HCT116 (cell line): Measurements from ENCODE around the gene SEPTIN12. TPM values are rescaled to one million over a fixed set of nuclear protein-coding genes. Genes with fewer than 3 reads are reported as not detected.

Experiments
- ATAC-seq: fragments of 200-7000 bp; cut with Tn5 transposase; 2 replicates; pipeline ENCODE4 v1.9.1; 2020; ENCODE audit warnings: mild to moderate bottlenecking, moderate library complexity
- BruUV-seq: library from RNA; stranded (reverse); fragments of 400-500 nt; replicated peaks from 2 replicates; lab custom pipeline; 2021; lab: Mats Ljungman, UMichigan
- CTCF ChIA-PET: fragments of 300-600 bp; sonication (Branson Sonifier 250); formaldehyde crosslinking; loops from one replicate; lab custom pipeline; 2021; ENCODE audit warnings: antibody characterized with exemption; lab: Charles Lee
- POLR2A ChIA-PET: fragments of 300-600, 350-600 bp; sonication (Branson Sonifier 250); formaldehyde crosslinking; loops from one replicate; lab custom pipeline; 2021; ENCODE audit warnings: antibody characterized with exemption; lab: Charles Lee
- RAD21 ChIA-PET, 2 experiments: fragments of 300-600 bp; sonication (Branson Sonifier 250); formaldehyde crosslinking; loops; one replicate each; lab custom pipeline; 2023; ENCODE audit warnings: low total read pairs in 2 of 2; ENCODE audit not compliant: uncharacterized antibody in 2 of 2, unreplicated experiment in 2 of 2, low non-redundant PET in 1 of 2; lab: Charles Lee
- DNase-seq: peaks from one replicate; pipeline ENCODE4 v3.0.0-alpha.2; 2010; ENCODE audit warnings: low read depth, low spot score
- H2AFZ ChIP-seq: fragments of 200-600 bp; shearing (Covaris generic), sonication (generic); 2 replicates; pipeline ENCODE4 v1.6.1; 2017; ENCODE audit warnings: low read depth, mixed run types, mixed read lengths, antibody characterized with exemption, low read length; ENCODE audit not compliant: poor library complexity, severe bottlenecking
- H3K27ac ChIP-seq: 2 replicates; pipeline ENCODE4 v1.5.1; 2012; ENCODE audit warnings: low read depth, low read length
- H3K27me3 ChIP-seq: fragments of 200-600 bp; sonication (generic); 2 replicates; pipeline ENCODE4 v1.6.1; 2016; ENCODE audit warnings: mixed run types, low read length, mixed read lengths; ENCODE audit not compliant: insufficient read depth
- H3K36me3 ChIP-seq, 2 experiments: fragments of 200-500 bp in 1 of 2; fragments of 200-600 bp in 1 of 2; sonication (Bioruptor generic) in 1 of 2; sonication (generic) in 1 of 2; 2 replicates each; pipeline versions ENCODE4 v1.5.1 to v1.6.1; 2014 to 2016; ENCODE audit warnings: low read length in 2 of 2, inconsistent platforms in 1 of 2, mixed read lengths in 1 of 2, mixed run types in 1 of 2; ENCODE audit not compliant: insufficient read depth in 2 of 2, control insufficient read depth in 1 of 2
- H3K4me1 ChIP-seq, 2 experiments: fragments of 200-600 bp in 1 of 2; sonication (generic) in 1 of 2; 2 replicates each; pipeline versions ENCODE4 v1.5.1 to v1.6.1; 2012 to 2017; ENCODE audit warnings: low read length in 2 of 2, inconsistent platforms in 1 of 2, mild to moderate bottlenecking in 1 of 2, mixed read lengths in 1 of 2, mixed run types in 1 of 2, moderate library complexity in 1 of 2; ENCODE audit not compliant: insufficient read depth in 2 of 2, control insufficient read depth in 1 of 2
- H3K4me2 ChIP-seq: fragments of 200-600 bp; sonication (generic); 2 replicates; pipeline ENCODE4 v1.6.1; 2017; ENCODE audit warnings: mixed run types, low read length, mixed read lengths
- H3K4me3 ChIP-seq, 2 experiments: fragments of 200-600 bp in 1 of 2; sonication (generic) in 1 of 2; replicated peaks in 1 of 2; 2 replicates each; pipeline ENCODE4 v1.5.1; 2011 to 2016; ENCODE audit warnings: low read length in 2 of 2, control low read depth in 1 of 2, low read depth in 1 of 2, mild to moderate bottlenecking in 1 of 2, mixed read lengths in 1 of 2, mixed run types in 1 of 2
- H3K79me2 ChIP-seq: fragments of 200-600 bp; sonication (generic); 2 replicates; pipeline ENCODE4 v1.6.1; 2017; ENCODE audit warnings: mild to moderate bottlenecking, mixed run types, low read length, moderate library complexity, mixed read lengths; ENCODE audit not compliant: insufficient read depth
- H3K9ac ChIP-seq: fragments of 200-600 bp; sonication (generic); 2 replicates; pipeline ENCODE4 v1.6.1; 2016; ENCODE audit warnings: low read length, mixed read lengths
- H3K9me2 ChIP-seq: fragments of 200-600 bp; sonication (generic), shearing (Covaris generic); 2 replicates; pipeline ENCODE4 v1.6.1; 2017; ENCODE audit warnings: mixed run types, mild to moderate bottlenecking, moderate library complexity; ENCODE audit not compliant: insufficient read depth
- H3K9me3 ChIP-seq, 2 experiments: fragments of 200-500 bp in 1 of 2; fragments of 200-600 bp in 1 of 2; sonication (Bioruptor generic) in 1 of 2; sonication (generic) in 1 of 2; 2 replicates each; pipeline ENCODE4 v1.6.1; 2014 to 2017; ENCODE audit warnings: low read length in 2 of 2, mixed read lengths in 2 of 2, inconsistent platforms in 1 of 2, low read depth in 1 of 2, mild to moderate bottlenecking in 1 of 2, mixed run types in 1 of 2, moderate library complexity in 1 of 2; ENCODE audit not compliant: control insufficient read depth in 1 of 2, insufficient read depth in 1 of 2
- H4K20me1 ChIP-seq: fragments of 200-600 bp; sonication (generic), shearing (Covaris generic); 2 replicates; pipeline ENCODE4 v1.6.1; 2017; ENCODE audit warnings: mixed run types, mild to moderate bottlenecking, moderate library complexity; ENCODE audit not compliant: insufficient read depth
- EGR1 ChIP-seq: IDR thresholded peaks from 2 replicates; pipeline ENCODE4 v1.6.1; 2012; ENCODE audit warnings: low read depth
- ELF1 ChIP-seq: IDR thresholded peaks from 2 replicates; pipeline ENCODE4 v1.6.1; 2012; ENCODE audit warnings: low read depth, borderline replicate concordance
- EZH2 ChIP-seq: fragments of 200-600 bp; sonication (generic); IDR thresholded peaks from 2 replicates; pipeline ENCODE4 v1.6.1; 2017; ENCODE audit warnings: antibody characterized with exemption, mixed run types
- FOSL1 ChIP-seq: IDR thresholded peaks from 2 replicates; pipeline ENCODE4 v1.6.1; 2012; ENCODE audit warnings: low read depth
- POLR2A ChIP-seq: IDR thresholded peaks from 2 replicates; pipeline ENCODE4 v1.7.0; 2011; ENCODE audit warnings: borderline replicate concordance; ENCODE audit not compliant: insufficient read depth, insufficient read length; ENCODE audit errors: extremely low read depth
- POLR2AphosphoS5 ChIP-seq: IDR thresholded peaks from 2 replicates; pipeline ENCODE4 v1.6.1; 2011; ENCODE audit warnings: mild to moderate bottlenecking, low read depth, low read length, moderate library complexity
- RAD21 ChIP-seq: IDR thresholded peaks from 2 replicates; pipeline ENCODE4 v1.6.1; 2012; ENCODE audit warnings: low read depth, mild to moderate bottlenecking
- SIN3A ChIP-seq: IDR thresholded peaks from 2 replicates; pipeline ENCODE4 v1.6.1; 2012; ENCODE audit warnings: low read depth
- TCF7L2 ChIP-seq: IDR thresholded peaks from 2 replicates; pipeline ENCODE4 v1.7.0; 2011; ENCODE audit warnings: borderline replicate concordance, inconsistent platforms; ENCODE audit not compliant: insufficient read depth, insufficient read length; ENCODE audit errors: extremely low read depth
- YY1 ChIP-seq: IDR thresholded peaks from 2 replicates; pipeline ENCODE4 v1.6.1; 2011; ENCODE audit warnings: low read length, low read depth, moderate library complexity, mild to moderate bottlenecking; ENCODE audit not compliant: insufficient replicate concordance; ENCODE audit errors: extremely low read depth
- ZNF274 ChIP-seq: fragments of 200-500 bp; sonication (Bioruptor generic); IDR thresholded peaks from 2 replicates; pipeline ENCODE4 v1.6.1; 2014; ENCODE audit warnings: mild to moderate bottlenecking, low read depth, low read length, inconsistent platforms
- intact Hi-C: fragments of 100-400 bp; cut with micrococcal nuclease; formaldehyde crosslinking; loops from 2 replicates; pipeline ENCODE4 v1.10.0; 2022
- total RNA-seq: library from RNA; stranded (reverse); gene quantifications from one replicate; pipeline ENCODE4 v1.2.1, GENCODE V29; 2021; ENCODE audit not compliant: unreplicated experiment
- TF ChIP-seq, protein P1 (sequence below): IDR thresholded peaks from 2 replicates; pipeline ENCODE4 v1.6.1; 2011; ENCODE audit warnings: mild to moderate bottlenecking, low read length, moderate library complexity; ENCODE audit not compliant: insufficient replicate concordance; ENCODE audit errors: extremely low read depth
- TF ChIP-seq, protein P2 (sequence below), 3 experiments: fragments of 200-600 bp in 1 of 3; sonication (generic) in 1 of 3; IDR thresholded peaks in 2 of 3; conservative IDR thresholded peaks in 1 of 3; 2 replicates each; pipeline ENCODE4 v1.5.1; 2012 to 2017; ENCODE audit warnings: low read depth in 2 of 3, low read length in 2 of 3, antibody characterized with exemption in 1 of 3, borderline replicate concordance in 1 of 3, control low read depth in 1 of 3, mild to moderate bottlenecking in 1 of 3, mixed read lengths in 1 of 3, mixed run types in 1 of 3, moderate library complexity in 1 of 3; ENCODE audit not compliant: insufficient read depth in 1 of 3

Gene SEPTIN12
- total RNA-seq, 1 experiment from 2014 or later = not detected

- TF ChIP-seq YY1 = no peak
These were observed 13.2 kb upstream of the SEPTIN12 start (continued) for GRCh38 chr16:4801051-4801961.

DNA sequence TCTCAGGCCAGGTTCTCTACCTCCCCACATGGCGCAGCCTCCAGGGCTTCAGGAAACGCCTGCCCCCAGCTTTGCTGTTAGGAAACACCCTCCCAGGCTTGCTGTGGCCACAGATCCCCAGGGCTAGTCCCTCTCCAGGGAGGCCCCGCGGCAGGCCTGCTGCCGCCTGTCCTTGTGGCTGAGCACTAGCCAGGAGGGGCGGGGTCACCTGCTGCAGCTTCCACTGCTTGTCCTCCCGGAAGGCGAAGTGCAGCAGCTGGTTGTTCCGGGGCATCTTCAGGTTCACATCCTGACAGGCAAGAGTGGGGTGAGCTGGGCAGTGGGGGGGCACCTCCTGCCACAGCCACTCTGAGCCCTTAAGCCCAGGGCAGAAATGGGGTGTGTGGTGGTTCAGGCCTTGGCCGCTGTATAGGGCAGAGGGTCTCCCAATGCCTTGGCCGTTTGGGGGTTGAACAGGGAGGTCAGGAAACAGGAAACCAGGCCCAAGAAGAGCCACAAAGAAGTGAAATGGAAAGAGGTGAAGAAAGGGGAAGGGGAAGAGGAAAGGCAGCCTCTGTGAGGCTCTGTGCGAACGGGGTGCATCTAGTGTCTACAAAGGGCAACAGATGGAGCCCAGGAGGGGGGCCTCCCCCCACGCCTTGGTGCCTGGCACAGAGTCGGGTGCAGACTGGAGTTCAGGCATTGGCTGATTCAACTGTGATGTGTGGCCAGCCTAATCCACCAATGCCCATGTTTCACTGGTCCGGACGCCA lies 12.3 kb upstream of the SEPTIN12 start:
- peaks cover 14 to 20% of the 10 kb centered on the region in 2 experiments for H3K4me1 ChIP-seq
- peaks cover 3 to 6% of the 10 kb centered on the region in 2 experiments; a peak in 2 of 4 replicates for H3K36me3 ChIP-seq
- no TSS peak for BruUV-seq
- CTCF ChIA-PET = no interaction called here
- no peak overlapping the region for H3K9ac ChIP-seq
- no peaks in the 10 kb centered on the region for H4K20me1 ChIP-seq
- POLR2A ChIA-PET = no interaction called here
- no peaks in the 10 kb centered on the region for H3K79me2 ChIP-seq
- H3K27me3 ChIP-seq = no peaks in the 10 kb centered on the region
- TF ChIP-seq POLR2A (no peak), ZNF274 (no peak), RAD21 (no peak), EGR1 (no peak), EZH2 (no peak), TCF7L2 (no peak), ELF1 (no peak), POLR2AphosphoS5 (no peak), SIN3A (no peak), FOSL1 (no peak)
- TF ChIP-seq, protein P1, sequence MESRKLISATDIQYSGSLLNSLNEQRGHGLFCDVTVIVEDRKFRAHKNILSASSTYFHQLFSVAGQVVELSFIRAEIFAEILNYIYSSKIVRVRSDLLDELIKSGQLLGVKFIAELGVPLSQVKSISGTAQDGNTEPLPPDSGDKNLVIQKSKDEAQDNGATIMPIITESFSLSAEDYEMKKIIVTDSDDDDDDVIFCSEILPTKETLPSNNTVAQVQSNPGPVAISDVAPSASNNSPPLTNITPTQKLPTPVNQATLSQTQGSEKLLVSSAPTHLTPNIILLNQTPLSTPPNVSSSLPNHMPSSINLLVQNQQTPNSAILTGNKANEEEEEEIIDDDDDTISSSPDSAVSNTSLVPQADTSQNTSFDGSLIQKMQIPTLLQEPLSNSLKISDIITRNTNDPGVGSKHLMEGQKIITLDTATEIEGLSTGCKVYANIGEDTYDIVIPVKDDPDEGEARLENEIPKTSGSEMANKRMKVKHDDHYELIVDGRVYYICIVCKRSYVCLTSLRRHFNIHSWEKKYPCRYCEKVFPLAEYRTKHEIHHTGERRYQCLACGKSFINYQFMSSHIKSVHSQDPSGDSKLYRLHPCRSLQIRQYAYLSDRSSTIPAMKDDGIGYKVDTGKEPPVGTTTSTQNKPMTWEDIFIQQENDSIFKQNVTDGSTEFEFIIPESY = no peak
- TF ChIP-seq, protein P2, sequence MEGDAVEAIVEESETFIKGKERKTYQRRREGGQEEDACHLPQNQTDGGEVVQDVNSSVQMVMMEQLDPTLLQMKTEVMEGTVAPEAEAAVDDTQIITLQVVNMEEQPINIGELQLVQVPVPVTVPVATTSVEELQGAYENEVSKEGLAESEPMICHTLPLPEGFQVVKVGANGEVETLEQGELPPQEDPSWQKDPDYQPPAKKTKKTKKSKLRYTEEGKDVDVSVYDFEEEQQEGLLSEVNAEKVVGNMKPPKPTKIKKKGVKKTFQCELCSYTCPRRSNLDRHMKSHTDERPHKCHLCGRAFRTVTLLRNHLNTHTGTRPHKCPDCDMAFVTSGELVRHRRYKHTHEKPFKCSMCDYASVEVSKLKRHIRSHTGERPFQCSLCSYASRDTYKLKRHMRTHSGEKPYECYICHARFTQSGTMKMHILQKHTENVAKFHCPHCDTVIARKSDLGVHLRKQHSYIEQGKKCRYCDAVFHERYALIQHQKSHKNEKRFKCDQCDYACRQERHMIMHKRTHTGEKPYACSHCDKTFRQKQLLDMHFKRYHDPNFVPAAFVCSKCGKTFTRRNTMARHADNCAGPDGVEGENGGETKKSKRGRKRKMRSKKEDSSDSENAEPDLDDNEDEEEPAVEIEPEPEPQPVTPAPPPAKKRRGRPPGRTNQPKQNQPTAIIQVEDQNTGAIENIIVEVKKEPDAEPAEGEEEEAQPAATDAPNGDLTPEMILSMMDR (IDR thresholded peaks at IDR 0.05 in 2 of 3, conservative IDR thresholded peaks at IDR 0.05 in 1 of 3; ENCODE audit: borderline replicate concordance in 1 of 3, insufficient read depth in 1 of 3, low read depth in 2 of 3, low read length in 2 of 3) = no peak
- H2AFZ ChIP-seq = no peak overlapping the region
- peak overlapping the region; percentile 89; the same call in 1 of the 2 replicates for H3K27ac ChIP-seq
- no peak overlapping the region for H3K4me3 ChIP-seq
- ATAC-seq (no peak), DNase-seq (no peak)
- RAD21 ChIA-PET = no interaction called here
- no peaks in the 10 kb centered on the region for H3K9me2 ChIP-seq
- intact Hi-C loops = no loop called here
- H3K9me3 ChIP-seq = no peaks in the 10 kb centered on the region
- no peak overlapping the region for H3K4me2 ChIP-seq
